Activated CD4-positive, CD25-positive, alpha-beta regulatory T cell treated with anti-CD3 and anti-CD28 coated beads, Interleukin-2, amount 50 U/mL, for 72 hours (primary cell): ENCODE results near the gene ZFYVE27.

Experiments
- DNase-seq: peaks from one replicate; pipeline ENCODE4 v3.0.0; 2021

The ZFYVE27 gene

DNA sequence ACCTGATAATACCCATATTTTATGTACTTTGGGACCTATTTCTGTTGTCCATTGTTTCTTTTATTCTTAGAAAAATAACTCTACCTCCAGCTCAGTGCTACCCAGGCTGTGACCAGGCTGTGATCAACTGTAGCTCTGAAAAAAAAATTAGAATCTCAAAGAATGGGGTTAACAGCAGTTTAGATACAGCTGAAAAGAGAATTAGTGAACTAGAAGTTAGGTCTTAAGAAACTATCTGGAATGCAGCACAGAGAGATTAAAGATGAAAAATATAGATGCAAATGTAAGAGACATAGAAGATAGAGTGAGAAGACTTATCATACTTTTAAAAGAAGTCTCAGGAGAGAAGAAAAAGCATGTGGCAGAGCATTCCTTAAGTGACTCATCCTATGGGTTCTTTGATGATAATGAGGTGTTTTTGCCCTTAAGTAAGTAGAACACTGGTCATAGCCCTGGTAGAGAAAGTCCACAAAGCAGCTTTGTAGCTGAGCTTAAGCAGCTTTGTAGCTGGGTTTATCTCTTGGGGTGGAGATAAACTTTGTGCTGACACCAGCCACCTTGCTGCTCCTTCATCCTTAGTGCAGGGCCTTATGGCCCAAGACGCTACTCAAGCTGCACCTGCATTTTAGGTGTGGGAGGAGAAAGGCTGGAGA, 62.2 kb downstream of the ZFYVE27 start:
- no peak for DNase-seq

DNA sequence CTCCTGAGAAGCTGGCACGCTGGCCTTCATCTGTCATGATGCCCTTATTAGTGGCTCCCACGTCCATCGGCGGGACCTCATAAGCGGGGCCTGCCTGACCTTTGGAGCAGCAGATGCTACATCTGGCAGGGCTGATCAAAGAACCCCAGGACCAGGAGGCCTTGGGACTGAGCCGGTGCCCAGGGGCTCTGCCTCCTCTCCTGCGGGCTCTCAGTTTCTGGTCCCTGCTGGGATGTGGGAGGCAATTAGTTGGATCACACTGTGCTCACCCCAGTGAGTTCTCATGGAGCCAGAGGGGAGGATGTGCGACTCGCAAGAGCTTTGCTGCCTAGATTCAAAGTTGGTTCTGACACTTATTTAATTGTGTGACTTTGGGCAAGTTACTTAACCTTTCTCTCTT, 63.5 kb downstream of the ZFYVE27 start:
- DNase-seq, result no peak

DNA sequence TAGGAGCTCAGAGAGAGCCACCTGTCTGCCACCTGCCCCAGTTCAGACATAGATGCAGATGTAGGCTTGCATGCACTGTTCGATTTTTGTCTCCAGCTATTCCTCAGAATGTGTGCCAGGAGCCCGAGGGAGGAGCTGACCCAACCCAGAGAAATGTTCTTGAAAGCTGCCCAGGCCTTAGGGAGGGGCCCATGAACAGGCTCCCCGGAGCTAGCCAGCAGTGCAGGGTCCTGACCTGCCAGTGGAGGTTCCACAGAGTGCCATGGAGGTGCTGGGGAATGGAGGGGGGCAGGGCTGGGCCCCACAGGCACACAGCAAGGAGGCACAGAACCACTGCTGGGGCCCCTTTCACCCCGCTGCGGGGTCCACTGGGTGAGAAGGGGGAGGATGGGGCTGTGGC, 64.5 kb downstream of the ZFYVE27 start:
- no peak for DNase-seq

DNA sequence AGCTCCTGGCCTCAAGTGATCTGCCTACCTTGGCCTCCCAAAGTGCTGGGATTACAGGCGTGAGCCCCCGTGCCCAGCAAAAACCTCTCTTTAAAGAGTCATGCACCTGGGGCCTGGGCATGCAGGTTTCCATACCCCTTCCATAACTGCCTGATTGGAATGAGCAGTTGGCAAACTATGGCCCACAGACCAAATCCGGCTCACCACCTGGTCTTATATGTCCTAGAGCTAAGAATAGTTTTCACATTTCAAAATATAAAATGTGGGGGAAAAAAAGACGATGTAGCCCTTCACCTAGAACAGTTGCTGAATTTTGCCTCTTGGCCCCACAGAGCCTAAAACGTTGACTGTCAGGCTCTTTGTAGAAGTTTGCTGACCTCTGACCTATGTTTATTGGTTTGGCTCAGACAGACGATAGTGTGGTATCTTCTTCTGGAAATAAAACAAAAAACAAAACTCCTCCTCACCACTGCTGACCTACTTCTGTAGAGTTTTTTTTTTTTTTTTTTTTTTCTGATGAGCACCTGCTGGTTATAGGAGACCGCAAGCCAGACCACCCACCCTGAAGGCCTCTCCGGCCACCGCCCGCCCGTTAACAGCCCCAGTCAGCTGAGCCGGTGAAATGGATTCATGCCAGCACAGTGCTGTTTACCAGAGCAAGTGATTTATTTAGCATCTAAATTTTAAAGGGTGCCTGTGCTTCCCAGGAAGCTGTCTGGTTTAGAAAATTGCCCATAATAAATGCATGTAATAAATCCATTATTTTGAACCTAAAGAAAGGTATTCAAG, 68.4 kb downstream of the ZFYVE27 start:
- no peak for DNase-seq

DNA sequence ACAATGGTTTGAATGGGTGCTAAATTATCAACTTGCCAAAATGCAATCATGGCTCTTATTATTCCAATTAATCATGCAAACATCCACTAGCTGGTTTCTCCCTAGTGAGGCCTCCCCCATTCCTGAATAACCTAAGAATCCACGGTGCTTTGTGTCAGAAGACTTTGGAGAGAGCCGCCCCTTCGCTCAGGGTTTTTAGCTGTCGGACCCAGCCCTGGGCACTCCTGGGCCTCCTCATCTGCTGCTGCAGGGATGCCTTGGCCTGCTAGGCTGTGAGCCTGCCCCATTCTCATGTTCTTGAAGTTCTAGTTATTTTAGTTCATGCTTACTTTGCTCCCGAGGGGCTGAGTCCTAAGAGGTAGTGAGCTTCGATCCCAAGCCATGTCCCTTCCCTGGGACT, 69.0 kb downstream of the ZFYVE27 start:
- no peak for DNase-seq

DNA sequence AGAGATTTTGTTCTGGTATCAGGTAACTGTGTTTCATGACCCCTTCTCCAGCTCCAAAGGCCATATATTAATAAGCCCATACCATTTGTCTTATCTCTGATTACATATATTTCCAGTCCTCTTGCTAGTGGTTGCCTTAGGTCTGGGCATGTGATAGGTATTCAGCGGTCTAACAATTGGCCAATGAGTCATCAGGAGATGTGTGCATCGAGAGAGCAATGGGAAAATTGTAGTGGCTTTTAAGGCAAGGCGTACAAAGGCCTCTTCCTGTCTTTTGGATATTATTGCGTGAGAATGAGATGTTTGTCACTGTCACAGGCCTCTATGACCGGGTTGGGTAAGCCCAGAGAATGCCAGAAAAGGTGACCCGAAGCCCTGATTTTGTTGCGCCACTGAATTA, 73.5 kb downstream of the ZFYVE27 start:
- DNase-seq, result no peak
